ENCODE measurements around the gene LRRC37A2.
"Not testable (repeated sequence)": the region's sequence is repeated elsewhere in the genome, so short reads cannot be mapped to it uniquely, and the experiment has no call there.

LRRC37A2 gene

GRCh38 chr17:46512168-46512567 is at the start of gene LRRC37A2:
Gene LRRC37A2, plus strand, starts transcription at chr17:46512468. Its CDS starts 245 bp downstream, at chr17:46512713.
- DNase-seq: not testable (repeated sequence)

- not testable (repeated sequence) for DNase-seq
These were observed 44.6 kb upstream of the LRRC37A2 start for GRCh38 chr17:46467618-46468017.

- not testable (repeated sequence) for DNase-seq
These were observed 37.8 kb upstream of the LRRC37A2 start for GRCh38 chr17:46474489-46474888.

GRCh38 chr17:46475583-46475982 is 36.7 kb upstream of the LRRC37A2 start:
- not testable (repeated sequence) for DNase-seq

- not testable (repeated sequence) for DNase-seq
These were observed 33.4 kb upstream of the LRRC37A2 start for GRCh38 chr17:46478823-46479222.

- not testable (repeated sequence) for DNase-seq
These were observed 31.0 kb upstream of the LRRC37A2 start for GRCh38 chr17:46481310-46481709.

- not testable (repeated sequence) for DNase-seq
These were observed 20.2 kb upstream of the LRRC37A2 start for GRCh38 chr17:46492021-46492420.

GRCh38 chr17:46499437-46500139 is 12.7 kb upstream of the LRRC37A2 start:
- not testable (repeated sequence) for DNase-seq

GRCh38 chr17:46505896-46506295 is 6.4 kb upstream of the LRRC37A2 start:
- not testable (repeated sequence) for DNase-seq

GRCh38 chr17:46534716-46535115 is 22.4 kb downstream of the LRRC37A2 start:
- not testable (repeated sequence) for DNase-seq

- not testable (repeated sequence) for DNase-seq
These were observed 36.3 kb downstream of the LRRC37A2 start for GRCh38 chr17:46548607-46549006.

GRCh38 chr17:46559155-46559554 is 46.9 kb downstream of the LRRC37A2 start:
- not testable (repeated sequence) for DNase-seq

- DNase-seq: not testable (repeated sequence)
These were observed 47.8 kb downstream of the LRRC37A2 start for GRCh38 chr17:46560048-46560447.

GRCh38 chr17:46566284-46566683 is 54.0 kb downstream of the LRRC37A2 start:
- DNase-seq: not testable (repeated sequence)

GRCh38 chr17:46566980-46567379 is 54.7 kb downstream of the LRRC37A2 start:
- DNase-seq: not testable (repeated sequence)

GRCh38 chr17:46571796-46572195 is 59.5 kb downstream of the LRRC37A2 start:
- DNase-seq: not testable (repeated sequence)

GRCh38 chr17:46579083-46580075 is 67.1 kb downstream of the LRRC37A2 start, which contains the start of gene ARL17A:
Gene ARL17A, minus strand, starts transcription at chr17:46579691. Its CDS starts 3,369 bp downstream, at chr17:46576322.
- DNase-seq: not testable (repeated sequence)

- DNase-seq: not testable (repeated sequence)
These were observed 67.8 kb downstream of the LRRC37A2 start for GRCh38 chr17:46580082-46580481.

- DNase-seq: not testable (repeated sequence)
These were observed 73.2 kb downstream of the LRRC37A2 start for GRCh38 chr17:46585444-46585843.

GRCh38 chr17:46590157-46591146 is 78.2 kb downstream of the LRRC37A2 start, which contains the start of gene NSF:
Gene NSF, plus strand, starts transcription at chr17:46590669. Its CDS starts 107 bp downstream, at chr17:46590776.
- DNase-seq: not testable (repeated sequence)

- not testable (repeated sequence) for DNase-seq
These were observed 79.1 kb downstream of the LRRC37A2 start for GRCh38 chr17:46591332-46591731.
